ENCODE results near the gene CR1. TPM values are rescaled to one million over a fixed set of nuclear protein-coding genes. Genes with fewer than 3 reads are reported as not detected.
"Not testable (repeated sequence)": the region's sequence is repeated elsewhere in the genome, so short reads cannot be mapped to it uniquely, and the experiment has no call there.

CR1 gene
- total RNA-seq, 1 donor from 2014 or later = 4.7 TPM

DNA sequence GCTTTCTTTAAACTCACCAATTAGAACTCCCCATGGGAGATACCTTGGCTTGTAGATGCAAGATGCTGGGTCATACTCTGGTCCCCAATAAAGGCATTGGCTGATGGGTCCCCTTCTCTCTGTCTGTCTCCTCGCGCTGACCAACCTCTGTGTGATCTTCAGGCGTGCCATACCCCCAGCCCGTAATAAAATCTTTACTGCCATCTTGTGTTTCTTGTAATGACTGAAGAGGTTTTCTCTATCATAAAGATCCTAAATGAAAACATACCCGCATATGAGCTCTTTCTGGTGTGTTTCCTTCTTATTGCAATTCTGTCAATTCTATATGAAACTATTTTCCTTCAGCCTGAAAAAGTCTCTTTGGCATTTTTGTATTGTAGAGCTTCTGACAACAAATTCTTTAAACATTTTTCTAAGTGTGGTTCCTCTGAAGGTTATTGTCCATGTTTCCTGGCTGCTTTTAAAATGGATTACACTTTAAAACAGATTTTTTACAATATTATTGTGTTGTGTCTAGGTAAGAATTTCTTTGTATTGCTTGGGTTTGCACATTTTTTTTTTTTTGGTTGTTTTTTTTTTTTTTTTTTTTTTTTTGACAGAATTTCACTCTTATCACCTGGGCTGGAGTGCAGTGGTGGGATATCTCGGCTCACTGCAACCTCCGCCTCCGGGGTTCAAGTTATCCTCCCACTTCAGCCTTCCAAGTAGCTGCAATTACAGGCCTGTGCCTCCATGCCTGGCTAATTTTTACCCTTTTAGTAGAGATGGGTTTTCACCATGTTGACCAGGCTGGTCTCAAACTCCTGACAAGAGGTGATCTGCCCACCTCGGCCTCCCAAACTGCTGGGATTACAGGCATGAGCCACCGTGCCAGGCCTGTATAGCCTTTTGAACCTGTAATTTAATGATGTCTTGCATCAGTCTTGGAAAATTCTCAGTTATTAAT is 24.7 kb downstream of the CR1 start:
- H3K27me3 ChIP-seq (ENCODE audit: control insufficient read depth in 3 of 3, insufficient read depth in 3 of 3, low read length in 3 of 3); H3K36me3 ChIP-seq (ENCODE audit: control insufficient read depth in 3 of 3, insufficient read depth in 3 of 3, low read length in 3 of 3); H3K27ac ChIP-seq (ENCODE audit: low read depth, low read length); H3K4me1 ChIP-seq (ENCODE audit: control insufficient read depth in 3 of 3, insufficient read depth in 3 of 3, low read length in 3 of 3); H3K9me3 ChIP-seq (ENCODE audit: control insufficient read depth in 3 of 3, low read length in 3 of 3); H3K9ac ChIP-seq (ENCODE audit: low read depth in 1 of 3, low read length in 3 of 3); H3K4me3 ChIP-seq (ENCODE audit: low read length in 3 of 3): not testable (repeated sequence)

DNA sequence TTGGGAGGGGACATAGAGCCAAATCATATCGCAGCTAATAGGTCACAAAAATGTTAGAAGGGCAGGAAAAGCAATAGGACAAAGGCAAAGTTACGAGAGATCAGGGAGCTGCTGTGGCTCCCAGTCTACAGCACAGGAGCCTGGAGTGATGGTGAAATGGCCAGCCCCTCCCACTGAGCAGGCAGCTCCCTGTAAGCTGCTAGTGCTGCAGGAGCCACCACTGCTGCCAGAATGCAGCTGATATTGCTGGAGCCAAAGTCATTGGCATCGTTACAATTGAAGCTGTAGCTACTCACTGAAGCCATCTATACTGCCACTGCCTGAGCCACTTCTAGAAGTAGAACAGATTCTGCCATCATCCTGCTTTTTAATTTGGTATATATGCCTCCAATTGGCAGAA is 29.3 kb downstream of the CR1 start:
- not testable (repeated sequence) for H3K27me3 ChIP-seq (ENCODE audit: control insufficient read depth in 3 of 3, insufficient read depth in 3 of 3, low read length in 3 of 3); H3K9ac ChIP-seq (ENCODE audit: low read depth in 1 of 3, low read length in 3 of 3); H3K4me1 ChIP-seq (ENCODE audit: control insufficient read depth in 3 of 3, insufficient read depth in 3 of 3, low read length in 3 of 3); H3K4me3 ChIP-seq (ENCODE audit: low read length in 3 of 3); H3K27ac ChIP-seq (ENCODE audit: low read depth, low read length); H3K9me3 ChIP-seq (ENCODE audit: control insufficient read depth in 3 of 3, low read length in 3 of 3); H3K36me3 ChIP-seq (ENCODE audit: control insufficient read depth in 3 of 3, insufficient read depth in 3 of 3, low read length in 3 of 3)

DNA sequence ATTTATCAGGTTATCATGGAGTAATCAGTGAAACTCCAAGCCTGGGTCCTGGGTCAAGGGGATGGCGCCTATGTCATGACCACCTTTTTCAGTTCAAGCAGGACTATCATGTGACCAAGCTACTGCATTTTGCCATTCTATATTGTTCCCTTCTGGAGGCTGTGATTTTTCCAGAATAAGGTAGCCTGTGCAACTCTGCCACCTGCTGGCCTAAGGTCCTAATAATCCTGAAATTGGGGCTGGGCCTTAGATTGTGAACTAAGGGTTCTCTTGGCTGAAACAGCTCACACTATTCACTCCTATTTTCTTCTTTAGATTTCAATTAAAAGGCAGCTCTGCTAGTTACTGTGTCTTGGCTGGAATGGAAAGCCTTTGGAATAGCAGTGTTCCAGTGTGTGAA is 32.4 kb downstream of the CR1 start:
- H3K27ac ChIP-seq (ENCODE audit: low read depth, low read length); H3K9ac ChIP-seq (ENCODE audit: low read depth in 1 of 3, low read length in 3 of 3): not testable (repeated sequence)

DNA sequence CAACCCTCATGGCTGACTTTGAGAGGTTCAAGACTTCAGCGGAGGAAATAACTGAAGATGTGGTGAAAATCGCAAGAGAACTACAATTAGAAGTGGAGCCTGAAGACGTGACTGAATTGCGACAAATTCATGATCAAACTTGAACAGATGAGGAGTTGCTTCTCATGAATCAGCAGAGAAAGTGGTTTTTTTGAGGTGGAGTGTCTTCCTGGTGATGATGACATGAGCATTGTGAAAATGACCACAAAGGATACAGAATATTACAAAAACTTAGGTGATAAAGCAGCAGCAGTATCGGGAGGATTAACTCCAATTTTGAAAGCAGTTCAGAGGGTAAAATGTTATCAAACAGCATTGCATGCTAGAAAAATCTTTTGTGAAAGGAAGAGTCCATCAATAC is 40.3 kb downstream of the CR1 start:
- H3K27ac ChIP-seq (ENCODE audit: low read depth, low read length); H3K9ac ChIP-seq (ENCODE audit: low read depth in 1 of 3, low read length in 3 of 3); H3K9me3 ChIP-seq (ENCODE audit: control insufficient read depth in 3 of 3, low read length in 3 of 3); H3K36me3 ChIP-seq (ENCODE audit: control insufficient read depth in 3 of 3, insufficient read depth in 3 of 3, low read length in 3 of 3); H3K4me3 ChIP-seq (ENCODE audit: low read length in 3 of 3); H3K27me3 ChIP-seq (ENCODE audit: control insufficient read depth in 3 of 3, insufficient read depth in 3 of 3, low read length in 3 of 3); H3K4me1 ChIP-seq (ENCODE audit: control insufficient read depth in 3 of 3, insufficient read depth in 3 of 3, low read length in 3 of 3): not testable (repeated sequence)

More for the DNA sequence above, 32.4 kb downstream of the CR1 start:
- not testable (repeated sequence) for H3K4me3 ChIP-seq (ENCODE audit: low read length in 3 of 3); H3K36me3 ChIP-seq (ENCODE audit: control insufficient read depth in 3 of 3, insufficient read depth in 3 of 3, low read length in 3 of 3); H3K9me3 ChIP-seq (ENCODE audit: control insufficient read depth in 3 of 3, low read length in 3 of 3); H3K4me1 ChIP-seq (ENCODE audit: control insufficient read depth in 3 of 3, insufficient read depth in 3 of 3, low read length in 3 of 3); H3K27me3 ChIP-seq (ENCODE audit: control insufficient read depth in 3 of 3, insufficient read depth in 3 of 3, low read length in 3 of 3)

- H3K4me1 ChIP-seq (ENCODE audit: control insufficient read depth in 3 of 3, insufficient read depth in 3 of 3, low read length in 3 of 3); H3K9me3 ChIP-seq (ENCODE audit: control insufficient read depth in 3 of 3, low read length in 3 of 3); H3K27me3 ChIP-seq (ENCODE audit: control insufficient read depth in 3 of 3, insufficient read depth in 3 of 3, low read length in 3 of 3); H3K4me3 ChIP-seq (ENCODE audit: low read length in 3 of 3); H3K9ac ChIP-seq (ENCODE audit: low read depth in 1 of 3, low read length in 3 of 3); H3K36me3 ChIP-seq (ENCODE audit: control insufficient read depth in 3 of 3, insufficient read depth in 3 of 3, low read length in 3 of 3); H3K27ac ChIP-seq (ENCODE audit: low read depth, low read length): not testable (repeated sequence)
These were observed 50.9 kb downstream of the CR1 start for GRCh38 chr1:207546677-207547357.

- not testable (repeated sequence) for H3K36me3 ChIP-seq (ENCODE audit: control insufficient read depth in 3 of 3, insufficient read depth in 3 of 3, low read length in 3 of 3); H3K4me1 ChIP-seq (ENCODE audit: control insufficient read depth in 3 of 3, insufficient read depth in 3 of 3, low read length in 3 of 3); H3K9me3 ChIP-seq (ENCODE audit: control insufficient read depth in 3 of 3, low read length in 3 of 3); H3K4me3 ChIP-seq (ENCODE audit: low read length in 3 of 3); H3K27ac ChIP-seq (ENCODE audit: low read depth, low read length); H3K9ac ChIP-seq (ENCODE audit: low read depth in 1 of 3, low read length in 3 of 3); H3K27me3 ChIP-seq (ENCODE audit: control insufficient read depth in 3 of 3, insufficient read depth in 3 of 3, low read length in 3 of 3)
These were observed 58.9 kb downstream of the CR1 start for GRCh38 chr1:207554823-207555222.

DNA sequence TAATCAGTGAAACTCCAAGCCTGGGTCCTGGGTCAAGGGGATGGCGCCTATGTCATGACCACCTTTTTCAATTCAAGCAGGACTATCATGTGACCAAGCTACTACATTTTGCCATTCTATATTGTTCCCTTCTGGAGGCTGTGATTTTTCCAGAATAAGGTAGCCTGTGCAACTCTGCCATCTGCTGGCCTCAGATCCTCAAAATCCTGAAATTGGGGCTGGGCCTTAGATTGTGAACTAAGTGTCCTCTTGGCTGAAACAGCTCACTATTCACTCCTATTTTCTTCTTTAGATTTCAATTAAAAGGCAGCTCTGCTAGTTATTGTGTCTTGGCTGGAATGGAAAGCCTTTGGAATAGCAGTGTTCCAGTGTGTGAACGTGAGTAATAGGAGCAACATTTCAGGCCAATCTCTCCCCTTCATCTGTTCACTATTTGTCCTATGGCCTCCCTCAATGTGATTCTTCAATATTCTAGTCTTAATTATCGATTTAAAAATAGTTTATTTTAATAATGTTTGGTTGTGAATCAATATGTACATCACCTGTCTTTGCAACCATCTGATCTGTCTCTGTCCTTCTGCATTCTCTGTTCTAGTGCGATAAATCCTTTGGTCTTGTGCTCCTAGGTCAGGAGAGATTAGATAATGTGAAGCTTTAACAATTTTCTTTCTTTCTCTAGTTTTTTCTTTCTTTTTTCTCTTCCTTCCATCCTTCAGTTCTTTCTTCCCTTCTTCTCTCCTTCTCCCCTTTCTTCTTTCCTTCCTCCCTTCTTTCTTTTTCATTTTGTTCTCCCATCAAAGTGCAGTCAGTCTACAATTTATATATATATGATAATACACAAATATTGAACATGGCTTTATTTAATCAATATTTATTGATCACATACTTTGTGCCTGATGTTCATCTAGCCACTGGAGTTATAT is 69.8 kb downstream of the CR1 start:
- H3K9me3 ChIP-seq (ENCODE audit: control insufficient read depth in 3 of 3, low read length in 3 of 3) = no peaks in the 10 kb centered on the region
- H3K9ac ChIP-seq (ENCODE audit: low read depth in 1 of 3, low read length in 3 of 3) = no peak overlapping the region
- no peaks in the 10 kb centered on the region for H3K36me3 ChIP-seq (ENCODE audit: control insufficient read depth in 3 of 3, insufficient read depth in 3 of 3, low read length in 3 of 3)
- H3K4me3 ChIP-seq (ENCODE audit: low read length in 3 of 3) = no peak overlapping the region
- H3K27ac ChIP-seq (ENCODE audit: low read depth, low read length) = no peak overlapping the region
- no peaks in the 10 kb centered on the region for H3K27me3 ChIP-seq (ENCODE audit: control insufficient read depth in 3 of 3, insufficient read depth in 3 of 3, low read length in 3 of 3)
- no peaks in the 10 kb centered on the region for H3K4me1 ChIP-seq (ENCODE audit: control insufficient read depth in 3 of 3, insufficient read depth in 3 of 3, low read length in 3 of 3)

- H3K36me3 ChIP-seq (ENCODE audit: control insufficient read depth in 3 of 3, insufficient read depth in 3 of 3, low read length in 3 of 3); H3K4me3 ChIP-seq (ENCODE audit: low read length in 3 of 3); H3K27me3 ChIP-seq (ENCODE audit: control insufficient read depth in 3 of 3, insufficient read depth in 3 of 3, low read length in 3 of 3); H3K4me1 ChIP-seq (ENCODE audit: control insufficient read depth in 3 of 3, insufficient read depth in 3 of 3, low read length in 3 of 3); H3K9me3 ChIP-seq (ENCODE audit: control insufficient read depth in 3 of 3, low read length in 3 of 3); H3K9ac ChIP-seq (ENCODE audit: low read depth in 1 of 3, low read length in 3 of 3); H3K27ac ChIP-seq (ENCODE audit: low read depth, low read length): not testable (repeated sequence)
These were observed 76.0 kb downstream of the CR1 start for GRCh38 chr1:207571926-207572325.

DNA sequence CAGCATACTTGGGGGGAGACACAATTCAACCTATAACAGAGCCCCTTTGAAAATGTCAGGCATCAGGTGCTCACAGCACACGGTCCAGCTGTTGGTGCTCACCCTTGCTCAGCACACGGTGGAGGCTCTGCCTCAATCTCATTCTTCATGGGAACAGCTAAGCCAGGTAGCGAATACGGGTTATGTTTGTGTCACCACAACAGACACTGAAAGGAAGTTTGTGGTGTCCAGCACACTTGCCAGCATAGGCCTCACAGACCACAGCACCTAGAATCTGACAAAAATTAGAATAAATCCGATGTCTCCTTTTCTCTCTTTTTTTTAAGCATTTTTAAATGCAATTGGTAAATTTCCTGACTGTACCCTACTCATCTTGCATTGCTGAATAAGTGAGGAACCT is 77.1 kb downstream of the CR1 start:
- not testable (repeated sequence) for H3K4me3 ChIP-seq (ENCODE audit: low read length in 3 of 3); H3K27ac ChIP-seq (ENCODE audit: low read depth, low read length); H3K36me3 ChIP-seq (ENCODE audit: control insufficient read depth in 3 of 3, insufficient read depth in 3 of 3, low read length in 3 of 3); H3K27me3 ChIP-seq (ENCODE audit: control insufficient read depth in 3 of 3, insufficient read depth in 3 of 3, low read length in 3 of 3); H3K9ac ChIP-seq (ENCODE audit: low read depth in 1 of 3, low read length in 3 of 3); H3K9me3 ChIP-seq (ENCODE audit: control insufficient read depth in 3 of 3, low read length in 3 of 3); H3K4me1 ChIP-seq (ENCODE audit: control insufficient read depth in 3 of 3, insufficient read depth in 3 of 3, low read length in 3 of 3)

DNA sequence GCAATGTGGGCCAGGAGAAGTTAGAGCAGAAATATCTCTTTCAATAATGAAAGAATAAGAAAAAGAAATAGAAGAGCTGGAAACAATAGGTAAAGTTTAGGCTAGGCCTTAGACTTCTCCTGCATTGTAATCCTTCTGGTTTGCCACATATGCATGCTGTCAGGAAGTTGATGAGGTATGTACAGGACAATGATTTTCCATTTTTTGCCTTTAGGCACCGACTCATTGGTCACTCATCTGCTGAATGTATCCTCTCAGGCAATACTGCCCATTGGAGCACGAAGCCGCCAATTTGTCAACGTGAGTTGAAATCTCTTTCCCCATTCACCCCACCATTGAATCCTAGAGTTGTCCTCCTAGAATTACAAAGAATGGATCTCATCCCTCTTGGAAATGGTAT is 79.4 kb downstream of the CR1 start:
- not testable (repeated sequence) for H3K9me3 ChIP-seq (ENCODE audit: control insufficient read depth in 3 of 3, low read length in 3 of 3); H3K27ac ChIP-seq (ENCODE audit: low read depth, low read length); H3K36me3 ChIP-seq (ENCODE audit: control insufficient read depth in 3 of 3, insufficient read depth in 3 of 3, low read length in 3 of 3); H3K4me1 ChIP-seq (ENCODE audit: control insufficient read depth in 3 of 3, insufficient read depth in 3 of 3, low read length in 3 of 3); H3K9ac ChIP-seq (ENCODE audit: low read depth in 1 of 3, low read length in 3 of 3); H3K27me3 ChIP-seq (ENCODE audit: control insufficient read depth in 3 of 3, insufficient read depth in 3 of 3, low read length in 3 of 3); H3K4me3 ChIP-seq (ENCODE audit: low read length in 3 of 3)
